GM10248 (cell line): ENCODE measurements around the gene ABITRAM.
"Not testable (repeated sequence)": the region's sequence is repeated elsewhere in the genome, so short reads cannot be mapped to it uniquely, and the experiment has no call there.

Source experiments
- CTCF ChIA-PET: fragments of 300-600 bp; sonication (Branson Sonifier 250); formaldehyde crosslinking; extraction: SDS; loops from one replicate; lab custom pipeline; 2021; ENCODE audit warnings: antibody characterized with exemption; lab: Yijun Ruan, JAX
- POLR2A ChIA-PET: fragments of 350-650 bp; sonication (Branson Sonifier 250); formaldehyde crosslinking; extraction: SDS; loops from one replicate; lab custom pipeline; 2020; ENCODE audit warnings: antibody characterized with exemption; lab: Yijun Ruan, JAX
- DNase-seq: peaks from one replicate; pipeline ENCODE4 v3.0.0; 2012; ENCODE audit errors: extremely low spot score
- TF ChIP-seq, protein P1 (sequence below): IDR thresholded peaks from 2 replicates; pipeline ENCODE4 v1.5.1; 2012; ENCODE audit warnings: mild to moderate bottlenecking, low read depth; ENCODE audit errors: extremely low read depth, missing control alignments, control extremely low read depth

ABITRAM gene

DNA sequence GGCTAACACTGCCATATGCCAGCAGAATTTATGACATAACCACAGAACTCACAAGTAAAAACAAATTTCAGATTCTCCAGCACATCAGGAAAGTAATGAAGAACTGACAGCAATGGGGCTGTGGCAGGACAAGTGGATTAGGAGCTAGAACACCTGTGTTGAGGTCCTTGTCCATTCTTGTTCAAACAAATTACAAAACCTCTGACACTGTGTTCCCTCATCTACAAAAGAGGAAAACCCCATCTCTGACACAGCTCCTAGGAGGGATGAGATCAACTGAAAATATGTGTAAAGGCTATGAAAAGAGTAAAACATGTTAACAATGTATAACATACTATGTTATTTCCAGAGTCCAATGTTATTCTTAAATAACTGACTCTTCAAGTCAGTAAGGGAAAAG, 23.8 kb upstream of the ABITRAM start:
- ChIA-PET CTCF (interaction anchor here (0.8 kb wide), 1 partner anchor 56 kb away, joined by 3 read pairs; no protein-coding TSS in a partner anchor), POLR2A (no interaction called here)
- TF ChIP-seq, protein P1, sequence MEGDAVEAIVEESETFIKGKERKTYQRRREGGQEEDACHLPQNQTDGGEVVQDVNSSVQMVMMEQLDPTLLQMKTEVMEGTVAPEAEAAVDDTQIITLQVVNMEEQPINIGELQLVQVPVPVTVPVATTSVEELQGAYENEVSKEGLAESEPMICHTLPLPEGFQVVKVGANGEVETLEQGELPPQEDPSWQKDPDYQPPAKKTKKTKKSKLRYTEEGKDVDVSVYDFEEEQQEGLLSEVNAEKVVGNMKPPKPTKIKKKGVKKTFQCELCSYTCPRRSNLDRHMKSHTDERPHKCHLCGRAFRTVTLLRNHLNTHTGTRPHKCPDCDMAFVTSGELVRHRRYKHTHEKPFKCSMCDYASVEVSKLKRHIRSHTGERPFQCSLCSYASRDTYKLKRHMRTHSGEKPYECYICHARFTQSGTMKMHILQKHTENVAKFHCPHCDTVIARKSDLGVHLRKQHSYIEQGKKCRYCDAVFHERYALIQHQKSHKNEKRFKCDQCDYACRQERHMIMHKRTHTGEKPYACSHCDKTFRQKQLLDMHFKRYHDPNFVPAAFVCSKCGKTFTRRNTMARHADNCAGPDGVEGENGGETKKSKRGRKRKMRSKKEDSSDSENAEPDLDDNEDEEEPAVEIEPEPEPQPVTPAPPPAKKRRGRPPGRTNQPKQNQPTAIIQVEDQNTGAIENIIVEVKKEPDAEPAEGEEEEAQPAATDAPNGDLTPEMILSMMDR, result no peak
- DNase-seq, result no peak

DNA sequence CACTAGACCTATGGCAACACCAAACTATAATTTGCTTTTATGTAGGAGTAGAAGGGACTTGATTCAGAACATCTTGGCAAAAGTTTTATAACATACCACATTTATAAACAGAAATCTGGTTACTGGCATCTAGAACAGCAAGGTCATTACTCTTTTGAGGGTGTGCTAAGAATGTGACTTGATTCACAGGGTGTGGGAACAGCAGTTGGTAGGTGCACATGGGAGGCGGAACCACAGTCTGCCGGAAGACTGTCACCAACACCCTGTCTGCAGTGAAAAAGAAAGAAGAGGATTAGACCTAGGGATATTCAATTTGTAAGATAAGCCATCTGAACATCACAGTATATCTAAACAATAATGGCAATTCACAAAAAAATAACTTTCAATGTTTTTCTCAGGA, 23.3 kb upstream of the ABITRAM start:
- TF ChIP-seq, protein P1, result no peak
- ChIA-PET POLR2A (no interaction called here), CTCF (no interaction called here)
- DNase-seq, result no peak

DNA sequence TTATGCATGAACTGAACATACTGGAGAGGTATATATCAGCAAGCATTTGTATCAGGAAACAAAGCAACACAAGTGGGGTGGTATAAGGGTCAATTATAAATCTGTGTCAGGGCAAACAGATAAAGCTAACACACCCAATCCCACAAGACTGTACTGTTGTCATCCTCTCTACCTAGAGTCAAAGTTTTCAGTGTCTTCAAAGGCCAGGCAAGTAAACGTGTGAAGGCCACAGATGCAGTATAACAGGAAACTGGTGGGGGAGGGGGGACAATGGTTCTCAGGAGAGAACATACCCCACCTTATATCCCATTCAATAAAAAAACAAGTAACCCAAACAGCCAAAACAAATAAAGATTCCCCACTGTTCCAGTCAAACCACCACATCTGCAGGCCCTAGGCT, 22.4 kb upstream of the ABITRAM start:
- CTCF ChIA-PET, result interaction anchor here (0.7 kb wide), 1 partner anchor 15 kb away, joined by 3 read pairs; no protein-coding TSS in a partner anchor
- DNase-seq, result no peak
- TF ChIP-seq, protein P1, result no peak
- POLR2A ChIA-PET, result interaction anchor here (0.7 kb wide), 1 partner anchor 242 kb away, joined by 7 read pairs; no protein-coding TSS in a partner anchor

DNA sequence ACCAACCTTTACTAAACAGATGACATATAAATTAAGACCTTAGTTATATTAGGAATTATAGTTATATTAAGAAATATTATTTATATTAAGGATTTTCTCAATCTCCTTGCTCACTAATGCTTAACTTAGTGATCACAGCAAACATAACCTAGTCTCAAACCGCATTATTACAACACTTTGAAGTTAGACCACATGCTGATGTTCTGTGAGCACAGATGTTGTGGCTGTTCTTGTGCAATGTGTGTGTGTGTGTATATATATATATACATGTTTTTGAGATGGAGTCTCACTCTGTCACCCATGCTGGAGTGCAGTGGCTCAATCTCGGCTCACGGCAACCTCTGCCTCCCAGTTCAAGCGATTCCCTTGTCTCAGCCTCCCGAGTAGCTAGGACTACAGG, 20.8 kb upstream of the ABITRAM start:
- ChIA-PET CTCF (no interaction called here), POLR2A (no interaction called here)
- TF ChIP-seq, protein P1, result no peak
- DNase-seq, result no peak

DNA sequence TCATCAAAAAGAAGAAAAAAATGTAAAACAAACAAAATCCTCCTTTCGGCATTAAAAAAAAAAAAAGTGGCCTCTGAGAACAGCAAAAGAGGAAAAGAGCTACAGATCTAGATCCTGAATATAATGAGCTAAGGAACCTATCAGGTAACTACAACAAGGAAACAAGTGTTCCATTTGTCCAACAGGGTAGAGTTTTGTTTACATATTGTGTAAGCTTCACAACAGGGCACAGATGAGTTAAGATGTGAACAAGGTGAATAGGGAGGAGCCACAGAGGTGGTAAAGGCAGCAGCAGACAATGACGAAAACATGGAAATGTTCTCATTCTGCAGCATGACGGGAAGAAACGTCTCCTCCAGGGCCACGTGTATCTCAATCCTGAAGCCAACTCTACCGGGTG, 14.7 kb upstream of the ABITRAM start:
- no peak for DNase-seq
- ChIA-PET CTCF (no interaction called here), POLR2A (no interaction called here)
- TF ChIP-seq, protein P1, result no peak

DNA sequence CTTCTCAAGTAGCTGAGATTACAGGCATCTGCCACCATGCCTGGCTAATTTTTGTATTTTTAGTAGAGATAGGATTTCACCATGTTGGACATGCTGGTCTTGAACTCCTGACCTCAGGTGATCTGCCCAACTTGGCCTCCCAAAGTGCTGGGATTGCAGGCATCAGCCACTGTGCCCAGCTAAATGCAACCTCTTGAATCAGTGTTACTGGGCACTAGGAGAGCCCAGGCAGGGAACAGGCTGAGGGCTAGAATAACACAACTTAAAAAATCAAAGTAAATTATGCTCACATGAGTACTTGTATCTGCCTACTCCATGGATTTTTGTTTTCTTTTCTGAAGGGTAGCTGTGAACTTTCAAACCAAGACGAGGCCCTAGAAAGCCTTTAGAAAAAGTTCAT, 13.8 kb upstream of the ABITRAM start:
- POLR2A ChIA-PET, DNase-seq: not testable (repeated sequence)
- CTCF ChIA-PET, result interaction anchor here (0.7 to 1.1 kb wide), 2 partner anchors 34 to 198 kb away, joined by 3 read pairs; no protein-coding TSS in a partner anchor

DNA sequence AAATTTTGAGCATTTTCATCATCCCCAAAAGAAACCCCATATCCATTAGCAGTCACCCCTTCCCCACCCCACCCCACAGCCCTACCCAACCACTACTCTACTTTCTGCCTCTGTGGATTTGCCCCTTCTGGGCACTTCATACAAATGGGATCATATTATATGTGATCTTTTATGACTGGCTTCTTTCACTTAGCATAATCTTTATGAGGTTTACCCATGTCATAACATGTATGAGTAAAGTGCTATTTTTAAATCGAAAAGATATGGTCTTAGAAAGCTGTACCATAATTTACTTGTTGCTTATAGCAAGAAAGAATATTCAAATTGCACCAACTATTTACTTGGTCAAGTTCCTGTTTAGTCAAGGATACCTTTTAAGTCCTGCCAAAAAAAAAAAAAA, 13.0 kb upstream of the ABITRAM start:
- POLR2A ChIA-PET, result no interaction called here
- DNase-seq, result no peak
- TF ChIP-seq, protein P1, result no peak
- CTCF ChIA-PET, result interaction anchor here (0.7 to 1.1 kb wide), 2 partner anchors 33 to 198 kb away, joined by 3 read pairs; no protein-coding TSS in a partner anchor
